ENCODE measurements around the gene RFX4. TPM values are rescaled to one million over a fixed set of nuclear protein-coding genes. Genes with fewer than 3 reads are reported as not detected.
A peak's percentile ranks its signal among the peaks of the same experiment; 100 is the strongest.

RFX4 gene
- total RNA-seq, 1 donor from 2014 or later: not detected

DNA sequence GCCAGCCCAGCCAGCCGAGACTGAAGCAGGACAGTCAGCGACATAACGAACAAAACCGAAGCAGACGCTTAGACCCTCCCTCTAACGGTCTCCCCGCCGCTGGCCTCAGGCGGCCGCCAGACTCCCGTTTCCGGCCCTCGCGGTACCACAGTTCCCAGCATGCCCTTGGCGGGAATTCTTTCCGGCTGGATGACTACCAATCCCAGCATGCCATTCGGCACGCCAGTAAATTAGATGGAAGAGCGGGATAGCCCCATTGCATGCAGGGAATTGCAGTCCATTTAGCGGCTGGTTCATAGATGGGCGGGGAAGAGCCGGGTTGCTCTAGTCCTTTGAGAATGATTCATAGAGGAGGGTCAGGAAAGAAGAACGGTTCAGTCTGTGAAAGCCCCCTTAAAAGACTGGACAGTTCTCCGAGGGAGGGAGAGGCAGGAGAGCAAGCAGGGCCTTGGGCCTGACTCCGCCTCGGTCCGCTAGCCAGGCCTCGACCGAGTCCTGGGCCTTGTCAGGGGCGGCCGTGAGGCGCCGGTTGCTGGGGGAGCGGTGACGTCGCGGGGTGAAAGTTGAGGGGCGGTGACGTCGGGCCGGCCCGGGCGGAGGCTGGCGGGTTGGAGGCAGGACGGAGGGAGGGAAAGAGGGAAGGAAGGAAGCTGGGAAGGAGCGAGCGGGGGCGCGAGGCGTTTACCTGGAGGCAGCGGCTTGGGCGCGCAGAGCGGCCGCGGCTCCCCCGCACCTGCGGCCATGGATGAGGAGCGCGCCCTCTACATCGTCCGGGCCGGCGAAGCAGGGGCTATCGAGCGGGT lies 191.4 kb downstream of the RFX4 start, which contains the start of gene RIC8B:
Gene RIC8B, plus strand, starts transcription at position 678 of the 803 bp plus-strand sequence. Its CDS starts 64 bp downstream, at position 742.
- DNase-seq: peak; percentile 98
- Histone ChIP-seq H3K27me3 (no peaks in the 10 kb centered on the region), H3K27ac (peak within 1 kb of the TSS; percentile 97), H3K36me3 (no peaks in the 10 kb centered on the region), H3K4me1 (peaks cover 13% of the 10 kb centered on the region), H3K9me3 (no peaks in the 10 kb centered on the region), H3K4me3 (peak within 1 kb of the TSS; percentile 90)
- ATAC-seq: peak; percentile 96
- TF ChIP-seq, protein P1, sequence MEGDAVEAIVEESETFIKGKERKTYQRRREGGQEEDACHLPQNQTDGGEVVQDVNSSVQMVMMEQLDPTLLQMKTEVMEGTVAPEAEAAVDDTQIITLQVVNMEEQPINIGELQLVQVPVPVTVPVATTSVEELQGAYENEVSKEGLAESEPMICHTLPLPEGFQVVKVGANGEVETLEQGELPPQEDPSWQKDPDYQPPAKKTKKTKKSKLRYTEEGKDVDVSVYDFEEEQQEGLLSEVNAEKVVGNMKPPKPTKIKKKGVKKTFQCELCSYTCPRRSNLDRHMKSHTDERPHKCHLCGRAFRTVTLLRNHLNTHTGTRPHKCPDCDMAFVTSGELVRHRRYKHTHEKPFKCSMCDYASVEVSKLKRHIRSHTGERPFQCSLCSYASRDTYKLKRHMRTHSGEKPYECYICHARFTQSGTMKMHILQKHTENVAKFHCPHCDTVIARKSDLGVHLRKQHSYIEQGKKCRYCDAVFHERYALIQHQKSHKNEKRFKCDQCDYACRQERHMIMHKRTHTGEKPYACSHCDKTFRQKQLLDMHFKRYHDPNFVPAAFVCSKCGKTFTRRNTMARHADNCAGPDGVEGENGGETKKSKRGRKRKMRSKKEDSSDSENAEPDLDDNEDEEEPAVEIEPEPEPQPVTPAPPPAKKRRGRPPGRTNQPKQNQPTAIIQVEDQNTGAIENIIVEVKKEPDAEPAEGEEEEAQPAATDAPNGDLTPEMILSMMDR (IDR thresholded peaks at IDR 0.05): no peak
- intact Hi-C loops (cut with DNase I): no loop called here

DNA sequence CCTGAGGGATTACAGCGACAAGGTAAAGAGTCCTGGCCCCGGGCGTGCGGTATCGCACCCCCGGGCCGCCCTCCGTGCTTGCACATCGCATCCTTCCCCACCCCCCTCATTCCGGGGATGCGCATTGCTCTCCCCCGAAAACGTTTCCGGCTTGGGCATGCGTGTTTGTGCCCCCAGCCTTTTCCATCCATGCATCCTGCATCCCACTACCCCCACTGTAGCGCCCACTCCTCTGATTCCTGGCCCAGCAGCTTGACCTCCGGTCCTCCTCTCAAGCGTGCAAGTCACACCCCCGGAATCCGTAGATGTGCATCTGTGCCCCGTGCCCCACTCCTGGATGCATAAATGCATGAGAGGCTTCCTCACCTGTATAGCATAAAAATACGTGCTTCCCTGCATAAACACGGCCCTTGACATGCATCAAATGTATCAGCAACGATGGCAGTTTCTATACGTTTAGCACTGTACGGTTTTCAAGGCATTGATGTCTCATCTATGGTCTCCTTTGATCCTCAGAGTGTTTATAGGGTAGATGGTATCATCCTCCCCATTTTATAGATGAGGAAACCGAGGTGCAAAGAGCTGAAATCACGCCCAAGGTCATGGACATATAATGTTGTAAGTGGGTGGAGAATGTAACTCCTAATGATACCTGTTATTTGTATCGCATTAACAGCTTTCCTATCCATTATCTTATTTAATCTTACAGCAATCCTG lies 192.2 kb downstream of the RFX4 start:
- ATAC-seq (no peak), DNase-seq (no peak)
- Histone ChIP-seq H3K36me3 (no peaks in the 10 kb centered on the region), H3K9me3 (no peaks in the 10 kb centered on the region), H3K27ac (peak overlapping the region; percentile 97), H3K27me3 (no peaks in the 10 kb centered on the region), H3K4me1 (peaks cover 13% of the 10 kb centered on the region), H3K4me3 (peak overlapping the region; percentile 90)
- TF ChIP-seq, protein P1 (IDR thresholded peaks at IDR 0.05): no peak
- intact Hi-C loops (cut with DNase I): no loop called here

DNA sequence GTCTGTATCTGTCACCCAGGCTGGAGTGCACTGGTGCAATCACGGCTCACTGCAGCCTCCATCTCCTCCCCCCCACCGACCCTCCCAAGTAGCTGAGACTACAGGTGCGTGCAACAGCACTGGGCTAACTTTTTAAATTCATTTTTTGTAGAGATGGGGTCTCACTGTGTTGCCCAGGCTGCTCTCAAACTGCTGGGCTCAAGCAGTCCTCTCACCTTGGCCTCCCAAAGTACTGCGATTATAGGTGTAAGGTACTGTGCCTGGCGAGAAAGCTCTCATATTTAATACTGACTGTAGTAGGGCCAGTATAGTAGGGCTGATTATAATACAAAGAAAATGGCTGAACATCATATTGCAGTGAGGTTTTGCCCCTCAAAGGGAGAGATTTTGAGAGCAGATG lies 194.1 kb downstream of the RFX4 start:
- Histone ChIP-seq H3K4me1 (peaks cover 13% of the 10 kb centered on the region), H3K9me3 (no peaks in the 10 kb centered on the region), H3K36me3 (no peaks in the 10 kb centered on the region), H3K4me3 (no peak overlapping the region), H3K27me3 (no peaks in the 10 kb centered on the region), H3K27ac (no peak overlapping the region)
- ATAC-seq: no peak
- intact Hi-C loops (cut with DNase I): no loop called here
- no peak for DNase-seq
- TF ChIP-seq, protein P1 (IDR thresholded peaks at IDR 0.05): no peak

DNA sequence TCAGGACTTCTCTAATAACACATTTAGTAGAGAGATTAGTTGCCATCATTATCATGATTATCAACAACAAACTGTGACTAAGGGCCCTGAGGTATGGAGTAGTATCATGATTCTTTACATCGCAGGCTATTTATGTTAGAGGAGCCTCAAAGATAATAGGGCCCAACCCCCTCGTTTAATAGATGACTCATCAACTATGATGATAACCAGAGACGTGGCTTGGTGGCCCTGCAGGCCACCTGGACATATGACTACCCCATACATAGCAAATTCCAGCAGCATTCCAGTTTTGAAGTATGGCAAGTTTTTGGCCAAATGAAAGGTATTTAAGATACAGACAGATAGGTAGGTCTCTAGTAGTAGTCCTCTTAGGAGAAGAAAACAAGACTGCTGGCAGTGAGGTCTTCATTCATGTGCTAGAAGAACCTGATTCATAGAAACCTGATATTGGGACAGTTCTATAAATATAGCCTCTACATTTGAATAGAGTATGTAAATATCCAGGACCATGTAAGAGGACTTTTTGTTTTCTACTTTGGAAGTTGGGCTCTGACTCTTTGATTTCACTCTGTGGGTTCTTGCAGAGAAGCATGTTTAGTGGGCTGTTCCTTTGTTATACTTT lies 197.3 kb downstream of the RFX4 start:
- Histone ChIP-seq H3K27me3 (no peaks in the 10 kb centered on the region), H3K27ac (no peak overlapping the region), H3K4me1 (peaks cover 11% of the 10 kb centered on the region), H3K4me3 (no peak overlapping the region), H3K9me3 (no peaks in the 10 kb centered on the region), H3K36me3 (peaks cover 12% of the 10 kb centered on the region)
- ATAC-seq (no peak), DNase-seq (no peak)
- intact Hi-C loops (cut with DNase I): no loop called here
- TF ChIP-seq, protein P1 (IDR thresholded peaks at IDR 0.05): no peak

DNA sequence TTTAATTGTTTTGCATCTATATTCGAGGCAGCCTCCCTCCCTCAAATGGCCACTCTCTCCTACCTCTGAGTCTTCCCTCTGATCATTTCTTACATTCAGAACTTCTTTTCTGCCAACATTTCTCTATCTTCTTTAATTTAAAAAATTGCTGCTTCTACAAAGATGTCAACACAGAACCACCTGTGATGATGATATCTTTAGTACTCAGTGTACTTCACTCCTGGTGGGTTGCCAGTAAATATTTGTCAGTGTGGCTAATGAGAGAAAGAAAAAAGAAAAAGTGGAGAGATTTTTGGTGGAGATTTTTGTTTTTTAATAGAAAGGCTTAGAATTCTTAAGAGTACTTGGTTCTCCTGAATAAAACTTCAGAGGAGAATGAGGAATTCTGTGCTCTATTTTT lies 199.8 kb downstream of the RFX4 start:
- ATAC-seq (no peak), DNase-seq (no peak)
- intact Hi-C loops (cut with DNase I): no loop called here

More for the DNA sequence above, 199.8 kb downstream of the RFX4 start:
- Histone ChIP-seq H3K9me3 (no peaks in the 10 kb centered on the region), H3K36me3 (peaks cover 23% of the 10 kb centered on the region), H3K27ac (no peak overlapping the region), H3K4me1 (no peaks in the 10 kb centered on the region), H3K4me3 (no peak overlapping the region), H3K27me3 (no peaks in the 10 kb centered on the region)
- TF ChIP-seq, protein P1 (IDR thresholded peaks at IDR 0.05): no peak
